GM19468 (cell line): ENCODE measurements around the gene SLC35F3.
A peak's percentile ranks its signal among the peaks of the same experiment; 100 is the strongest.

ENCODE experiments used
- ATAC-seq: cut with Tn5 transposase; IDR thresholded peaks from one replicate; pipeline ENCODE4 v1.9.1; 2021; ENCODE audit warnings: mild to moderate bottlenecking, moderate library complexity, moderate number of reproducible peaks; ENCODE audit not compliant: unreplicated experiment; ENCODE audit errors: extremely low read depth

SLC35F3 gene

DNA sequence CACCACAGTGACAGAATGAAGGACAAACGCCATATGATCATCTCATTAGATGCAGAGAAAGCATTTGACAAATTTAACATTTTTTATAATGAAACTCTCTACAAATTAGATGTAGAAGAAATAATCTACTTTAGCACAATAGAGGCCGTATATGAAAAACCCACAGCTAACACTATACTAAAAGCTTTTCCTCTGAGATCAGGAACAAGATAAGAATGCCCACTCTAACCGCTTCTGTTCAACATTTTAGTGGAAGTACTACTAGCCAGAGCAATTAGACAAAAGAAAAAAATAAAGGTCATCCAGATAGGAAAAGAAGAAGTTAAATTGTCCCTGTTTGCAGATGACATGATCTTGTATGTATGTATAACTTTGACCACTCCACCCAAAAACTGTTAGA, 109.7 kb downstream of the SLC35F3 start:
- ATAC-seq, result no peak

DNA sequence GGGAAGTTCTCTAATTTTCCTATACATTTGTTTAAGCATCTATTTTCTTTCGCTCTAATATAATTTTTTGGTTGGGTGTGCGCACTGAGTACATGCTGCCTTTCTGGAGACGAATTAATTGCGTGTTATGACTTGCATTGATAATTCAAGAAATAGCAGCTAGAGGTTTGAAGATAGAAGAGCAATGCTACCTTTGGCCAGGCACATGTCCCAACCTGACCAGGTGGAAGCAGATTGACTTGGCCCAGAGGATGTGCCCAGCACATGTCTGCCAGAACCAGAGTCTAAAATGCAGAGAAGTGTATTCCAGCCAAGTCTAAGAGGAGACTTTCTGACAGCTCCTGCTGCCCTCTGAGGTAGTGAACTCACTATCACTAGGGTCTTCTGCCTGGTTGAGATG, 114.3 kb downstream of the SLC35F3 start:
- ATAC-seq, result no peak

DNA sequence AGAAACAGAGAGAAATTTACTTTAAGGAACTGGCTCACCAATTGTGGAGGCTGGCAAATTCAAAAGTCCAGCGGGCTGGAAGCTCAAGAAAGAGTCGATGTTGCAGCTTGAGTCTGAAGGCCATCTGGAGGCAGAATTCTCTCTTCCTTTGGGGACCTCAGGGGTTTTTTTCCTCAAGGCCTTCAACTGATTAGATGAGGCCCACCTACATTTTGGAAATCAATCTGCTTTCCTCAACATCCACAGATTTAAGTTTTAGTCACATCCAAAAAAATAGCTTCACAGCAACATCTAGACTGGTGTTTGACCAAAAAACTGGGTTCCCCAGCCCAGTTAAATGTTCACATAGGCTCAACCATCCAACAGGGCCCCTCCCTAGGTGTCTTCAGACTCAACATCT, 114.9 kb downstream of the SLC35F3 start:
- ATAC-seq, result no peak

DNA sequence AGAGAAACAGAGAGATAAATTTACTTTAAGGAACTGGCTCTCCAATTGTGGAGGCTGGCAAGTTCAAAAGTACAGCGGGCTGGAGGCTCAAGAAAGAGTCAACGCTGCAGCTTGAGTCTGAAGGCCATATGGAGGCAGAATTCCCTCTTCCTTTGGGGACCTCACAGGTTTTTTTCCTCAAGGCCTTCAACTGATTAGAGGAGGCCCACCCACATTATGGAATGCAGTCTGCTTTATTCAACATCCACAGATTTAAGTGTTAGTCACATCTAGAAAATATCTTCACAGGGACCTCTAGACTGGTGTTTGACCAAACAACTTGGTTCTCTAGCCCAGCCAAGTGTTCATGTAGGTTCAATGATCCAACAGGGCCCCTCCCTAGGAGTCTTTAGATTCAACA, 117.8 kb downstream of the SLC35F3 start:
- no peak for ATAC-seq

DNA sequence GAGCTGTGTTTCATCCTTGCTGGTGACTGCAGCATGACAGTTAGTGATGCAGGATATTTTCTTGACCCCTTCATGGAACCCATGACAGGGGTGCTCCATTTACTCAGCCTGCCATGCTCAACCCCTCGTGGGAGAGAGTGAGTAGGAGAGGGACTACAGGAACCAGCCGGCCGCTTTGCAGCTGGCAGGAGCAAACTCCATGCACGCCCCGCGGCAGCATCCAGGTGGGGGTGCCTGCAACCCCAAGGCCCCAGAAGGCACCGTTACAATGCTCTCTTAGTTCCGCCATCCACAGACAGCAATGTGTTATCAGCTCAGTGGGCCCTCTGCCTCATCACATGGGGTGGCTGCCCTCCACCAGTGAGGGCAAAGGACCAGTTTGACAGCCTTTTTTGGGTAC, 135.1 kb downstream of the SLC35F3 start:
- ATAC-seq, result no peak

DNA sequence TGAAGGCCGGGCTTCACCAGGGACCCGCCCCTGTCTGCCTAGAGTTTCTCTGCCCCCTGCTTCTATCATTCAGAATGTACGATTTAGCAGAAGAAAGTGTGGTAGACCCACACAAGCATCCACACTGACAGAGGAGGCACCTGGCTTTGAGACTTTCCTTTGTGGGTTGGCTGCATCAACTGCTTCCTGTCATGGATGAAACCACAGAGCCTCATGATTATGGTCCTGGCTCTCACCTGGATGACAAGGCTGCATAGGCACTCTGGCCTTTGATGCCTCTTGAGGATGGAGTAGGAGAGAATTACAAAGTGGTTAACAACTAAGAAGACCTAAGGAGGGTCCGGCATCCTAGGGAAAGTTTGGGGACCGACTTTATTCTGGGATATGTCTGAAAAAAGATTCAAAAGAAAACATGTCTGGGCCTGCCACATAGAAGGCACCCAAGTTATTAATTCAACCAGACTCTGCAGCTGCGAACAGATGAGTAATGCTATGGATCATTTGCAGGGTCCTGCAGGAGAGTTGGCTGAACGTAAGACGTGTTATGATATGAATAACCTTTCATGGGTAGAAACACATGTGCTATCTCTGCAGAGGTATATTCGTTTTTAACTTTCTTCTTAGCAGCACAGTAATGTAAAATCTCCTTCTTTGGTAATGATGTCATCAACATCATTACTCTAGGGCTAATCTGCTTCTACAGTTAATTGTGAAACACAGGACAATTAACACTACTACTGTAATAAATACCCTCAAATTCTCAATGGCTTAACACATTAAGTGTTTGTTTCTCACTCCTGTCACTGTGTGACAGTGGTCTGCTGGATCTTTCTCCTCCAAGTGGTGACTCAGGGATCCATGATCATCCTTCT, 136.2 kb downstream of the SLC35F3 start:
- ATAC-seq, result no peak

DNA sequence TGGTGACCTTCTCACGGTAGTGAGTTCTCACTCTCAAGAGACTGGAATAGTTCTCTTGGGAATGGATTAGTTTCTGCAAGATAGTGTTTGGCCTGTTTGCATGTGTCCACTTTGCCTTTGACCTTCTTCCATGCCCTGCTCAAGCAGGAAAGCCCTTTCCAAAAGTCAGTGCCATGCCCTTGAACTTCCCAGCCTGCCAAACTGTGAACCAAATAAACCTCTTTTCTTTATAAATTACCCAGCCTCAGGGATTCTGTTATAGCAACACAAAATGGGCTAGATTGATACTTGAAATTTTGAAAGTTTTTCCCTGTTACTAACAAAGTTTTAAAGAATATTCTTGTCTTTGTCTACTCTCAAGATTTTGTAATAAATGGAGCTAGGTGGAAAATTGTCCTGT, 139.6 kb downstream of the SLC35F3 start:
- no peak for ATAC-seq

DNA sequence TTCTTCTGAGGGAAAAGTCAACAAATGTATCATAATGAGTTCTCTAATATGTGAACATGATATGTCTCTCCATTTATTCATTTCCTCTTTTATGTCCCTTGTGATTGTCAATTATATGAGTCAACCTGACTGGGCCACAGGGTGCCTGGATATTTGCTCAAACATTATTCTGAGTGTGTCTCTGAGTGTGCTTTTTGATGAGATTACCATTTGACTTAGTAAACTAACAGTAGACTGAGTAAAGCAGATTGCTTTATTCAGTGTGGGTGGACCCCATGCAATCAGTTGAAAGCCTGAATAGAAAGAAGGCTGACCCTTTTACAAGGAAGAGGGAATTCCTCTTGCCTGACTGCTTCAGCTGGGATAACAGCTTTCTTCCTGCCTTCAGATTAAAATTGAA, 142.6 kb downstream of the SLC35F3 start:
- ATAC-seq, result no peak

DNA sequence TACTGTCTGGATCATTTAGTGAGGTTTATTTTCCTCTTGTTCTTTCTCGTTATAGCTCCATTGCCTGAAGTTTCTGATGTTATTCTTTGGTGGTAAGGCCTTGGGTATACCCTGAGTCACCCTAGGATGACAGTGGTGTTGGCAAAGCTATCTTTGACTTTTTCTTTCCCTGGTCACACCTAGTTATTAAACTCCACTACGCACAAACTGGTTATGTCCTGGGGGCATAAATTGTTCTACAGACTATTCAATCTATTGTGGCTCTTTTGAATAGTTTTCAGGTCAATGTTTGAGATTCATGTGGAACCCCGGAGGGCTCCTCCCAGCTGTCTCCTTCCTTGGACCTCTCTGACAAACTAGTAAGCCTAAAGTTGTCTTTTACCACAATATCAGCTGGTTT, 157.7 kb downstream of the SLC35F3 start:
- no peak for ATAC-seq

DNA sequence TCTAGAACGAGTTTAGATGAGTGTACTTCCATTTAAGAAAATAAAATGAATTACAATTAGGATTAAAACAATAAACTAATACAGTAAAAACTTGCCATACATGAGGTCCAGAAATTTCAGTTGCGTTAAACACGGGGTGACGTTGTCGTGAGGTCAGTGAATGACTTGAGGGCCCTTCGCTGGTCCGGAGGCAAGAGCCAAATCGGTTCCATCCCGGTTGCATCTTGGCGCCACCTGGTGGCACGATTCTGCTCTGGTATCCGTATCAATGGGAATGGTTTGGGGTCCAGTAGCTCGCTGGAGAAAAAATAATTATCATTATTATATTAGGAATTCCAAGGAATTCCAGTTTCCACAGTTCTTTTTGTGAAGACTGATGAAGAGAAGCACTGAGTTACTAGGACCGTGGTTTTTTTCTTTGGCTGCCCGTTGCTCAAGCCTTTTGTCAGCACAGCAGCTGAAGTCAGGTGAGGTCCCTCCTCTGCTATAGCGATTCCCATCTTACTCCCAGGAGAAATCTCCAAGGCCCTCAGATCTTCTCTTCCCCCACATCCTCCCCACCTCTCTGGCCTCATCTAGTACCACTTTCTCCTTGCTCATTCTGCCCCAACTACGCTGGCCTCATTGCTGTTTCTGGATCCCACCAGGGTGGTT, 161.4 kb downstream of the SLC35F3 start:
- ATAC-seq, result peak; percentile 68

DNA sequence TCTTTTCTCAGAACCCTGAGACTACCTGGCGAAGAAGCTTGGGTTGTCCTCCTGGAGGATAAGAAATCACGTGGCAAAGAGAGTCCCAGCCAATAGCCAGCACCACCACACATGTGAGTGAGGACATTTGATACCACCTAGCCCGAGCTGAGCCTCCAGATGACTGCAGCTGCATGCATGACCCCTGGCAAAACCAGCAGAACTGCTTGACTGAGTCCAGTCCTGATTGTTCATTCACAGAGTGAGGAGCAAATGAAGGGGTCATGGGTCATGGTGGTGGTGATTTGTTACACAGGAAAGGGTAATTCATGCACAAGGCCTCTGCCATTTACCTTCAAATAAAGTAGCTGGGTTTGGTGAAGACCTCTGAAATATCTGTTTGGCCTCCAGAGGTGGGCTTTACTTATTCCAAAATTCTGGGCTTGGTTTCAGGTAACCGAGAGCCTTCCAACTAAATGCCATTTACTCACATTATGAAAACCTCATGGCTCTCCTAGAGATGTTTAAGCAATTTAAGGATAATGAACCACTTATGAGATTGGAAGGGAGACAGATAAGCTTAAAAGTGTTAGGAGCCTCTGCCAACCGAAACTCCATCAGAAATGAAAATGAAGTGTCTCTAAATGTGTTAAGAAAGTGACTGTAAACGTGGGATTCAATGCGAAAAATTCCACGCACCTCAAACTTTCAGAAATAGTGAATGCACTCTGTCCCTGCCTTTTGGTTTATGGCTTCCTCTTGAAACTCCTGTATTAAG, 163.3 kb downstream of the SLC35F3 start:
- no peak for ATAC-seq

DNA sequence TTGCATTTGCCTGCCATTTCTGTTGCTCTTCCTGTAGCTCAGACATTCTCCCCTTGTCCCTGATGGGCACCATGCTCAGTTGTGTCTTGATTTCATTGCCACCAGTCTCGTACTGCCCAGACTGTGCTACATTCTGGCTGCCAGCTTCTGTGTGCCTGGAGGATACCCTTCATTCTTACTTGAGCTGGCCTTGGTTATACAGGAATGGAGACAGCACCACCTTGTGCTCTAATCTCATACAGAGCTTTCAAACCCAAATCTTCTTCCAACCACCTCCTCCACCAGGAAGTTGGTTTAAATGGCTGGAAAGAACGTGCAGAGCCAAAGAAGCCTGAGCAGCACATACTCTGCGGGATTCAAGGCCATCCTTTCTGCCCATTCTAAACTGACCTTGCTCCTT, 165.3 kb downstream of the SLC35F3 start:
- no peak for ATAC-seq

DNA sequence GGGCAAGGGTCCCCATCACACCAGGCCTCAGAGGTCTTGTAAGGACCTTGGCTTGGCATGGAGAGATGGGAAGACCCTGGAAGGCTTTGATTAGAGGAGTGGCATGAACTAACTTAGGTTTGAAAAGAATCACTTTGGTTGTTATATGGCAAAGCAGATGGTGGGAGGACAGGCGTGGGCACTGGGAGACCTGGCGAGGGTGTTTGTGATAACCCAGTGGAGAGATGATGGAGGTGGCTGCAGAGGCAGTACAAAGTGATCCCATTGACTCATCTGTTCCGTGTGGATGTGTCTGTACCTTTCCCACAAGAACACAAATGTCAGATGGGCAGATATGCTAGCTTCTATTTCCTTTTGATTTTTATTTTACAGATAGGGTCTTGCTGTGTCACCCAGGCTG, 168.3 kb downstream of the SLC35F3 start:
- ATAC-seq, result no peak

DNA sequence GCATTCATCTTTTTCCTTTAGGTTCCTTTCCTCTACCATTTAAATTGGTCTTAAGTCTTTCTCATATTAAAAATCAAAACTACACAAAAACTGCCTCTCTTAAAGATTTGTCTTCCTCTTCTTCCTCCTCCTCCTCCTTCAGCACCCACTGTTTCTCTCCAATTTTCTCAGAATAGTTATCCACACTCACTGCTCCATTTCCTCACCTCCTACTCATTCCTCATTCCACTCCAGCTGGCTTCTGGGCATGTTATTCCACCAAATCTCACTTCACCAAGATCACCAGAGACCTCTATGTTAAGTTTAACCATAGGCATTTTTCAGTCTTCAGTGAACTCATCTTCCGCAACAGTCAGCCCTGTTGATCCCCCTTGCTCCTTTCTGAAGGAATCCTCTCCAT, 173.7 kb downstream of the SLC35F3 start:
- no peak for ATAC-seq

DNA sequence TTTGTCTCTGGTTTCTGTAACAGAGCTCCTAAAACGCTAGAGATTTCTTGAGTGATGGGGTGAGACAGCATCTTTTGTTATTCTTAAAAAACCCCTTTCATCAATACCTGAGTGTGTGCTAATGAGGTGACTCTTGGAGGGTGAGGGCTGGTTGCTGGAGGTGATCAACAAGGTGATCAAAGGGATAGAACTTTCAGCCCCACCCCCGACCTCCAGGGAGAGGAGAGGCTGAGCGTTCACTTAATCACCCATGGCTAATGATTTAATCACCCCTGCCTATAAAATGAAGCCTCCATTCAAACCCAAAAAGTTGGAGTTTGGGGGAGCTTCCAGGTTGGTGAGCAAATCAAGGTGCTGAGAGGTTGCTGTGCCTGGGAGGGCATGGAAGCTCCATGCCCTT, 175.4 kb downstream of the SLC35F3 start:
- no peak for ATAC-seq

DNA sequence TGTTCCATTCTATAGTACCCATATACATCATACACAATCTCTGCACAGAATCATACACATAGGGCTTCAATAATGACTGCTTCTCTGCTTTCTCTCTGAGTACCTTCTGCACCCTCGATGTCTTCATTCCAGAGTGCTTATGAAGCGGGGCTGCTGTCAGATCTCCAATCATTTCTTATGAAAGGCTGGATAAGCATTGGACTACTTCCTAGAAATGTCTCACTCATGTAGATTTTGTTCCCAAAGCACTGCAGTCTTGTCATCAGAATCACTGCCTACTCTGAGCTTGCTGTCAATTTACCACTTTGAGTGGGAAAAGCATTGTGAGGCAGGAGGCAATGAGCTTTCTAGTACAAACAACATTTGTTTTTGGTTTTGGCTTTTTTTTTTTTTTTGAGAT, 179.0 kb downstream of the SLC35F3 start:
- ATAC-seq, result no peak

DNA sequence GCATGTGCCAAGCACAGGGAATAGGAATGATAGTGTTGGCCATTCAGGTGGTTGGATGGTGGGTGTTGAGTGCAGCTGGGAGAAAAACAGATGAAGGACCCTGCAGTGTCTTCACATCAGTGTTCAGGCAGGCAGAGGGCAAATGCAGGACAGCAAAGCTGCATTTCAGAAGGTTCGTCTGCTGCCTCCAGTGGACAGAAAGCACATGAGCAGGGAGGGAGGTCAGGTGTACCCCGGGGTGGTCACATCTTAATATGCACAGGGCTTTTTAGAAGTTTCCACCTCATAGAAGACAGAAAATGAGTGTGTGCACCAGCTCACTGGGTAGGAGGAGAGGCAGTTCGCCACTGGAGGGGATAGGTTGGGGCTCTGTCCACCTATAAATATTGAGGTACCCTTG, 184.9 kb downstream of the SLC35F3 start:
- ATAC-seq, result no peak

DNA sequence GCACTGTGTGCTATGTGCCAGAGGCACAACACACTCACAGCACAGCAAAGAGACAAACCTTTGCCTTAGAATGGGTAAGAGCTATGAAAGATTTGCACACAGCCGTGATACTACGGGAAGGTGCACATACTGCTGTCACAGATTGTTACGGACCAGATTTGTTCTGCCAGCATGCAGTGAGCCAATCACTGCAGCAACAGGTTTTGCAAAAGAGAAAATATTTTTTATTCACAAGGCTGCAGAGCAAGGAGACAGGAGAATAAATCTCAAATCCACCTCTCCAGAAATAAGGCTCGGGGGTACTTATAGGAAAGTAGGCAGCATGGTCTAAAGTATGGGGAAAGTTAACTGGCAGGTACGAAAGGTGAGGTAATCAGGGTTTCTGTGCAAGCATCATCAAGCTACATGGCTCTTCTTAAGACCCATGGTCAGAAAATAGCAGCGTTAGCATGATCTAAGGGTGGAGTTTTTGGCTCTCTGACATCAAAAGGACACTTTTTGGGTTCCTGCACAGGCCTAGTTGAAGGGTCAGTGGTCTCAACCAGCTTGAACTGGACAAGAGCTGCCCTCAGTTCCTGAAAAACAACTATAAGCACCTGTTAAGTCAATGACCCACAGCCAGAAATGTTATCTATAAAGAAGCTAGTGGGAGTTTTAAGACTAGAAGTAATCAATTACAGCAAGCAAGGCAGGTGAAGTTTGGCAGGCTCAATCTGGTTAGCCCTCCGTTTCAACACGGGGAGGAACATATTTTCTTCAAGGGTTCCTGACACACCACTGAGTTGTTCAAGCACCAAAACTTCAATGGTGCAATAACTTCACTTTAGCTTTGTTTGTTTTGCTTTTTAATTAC, 186.0 kb downstream of the SLC35F3 start:
- no peak for ATAC-seq

DNA sequence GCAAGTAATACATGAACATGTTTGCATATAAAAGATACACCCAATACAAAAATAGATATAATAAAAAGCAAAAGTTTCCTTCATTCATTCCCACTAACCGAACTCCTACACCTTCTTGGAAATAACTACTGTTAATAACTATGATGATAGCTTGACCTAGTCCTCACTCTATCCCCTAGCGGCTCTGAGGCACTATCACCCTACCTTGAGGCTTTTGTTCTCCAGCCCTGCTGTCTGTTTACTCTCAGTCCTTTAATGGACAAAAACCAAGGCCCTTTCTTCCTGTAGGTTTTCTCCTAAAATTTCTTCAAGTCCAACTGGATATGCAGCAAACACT, 186.6 kb downstream of the SLC35F3 start:
- no peak for ATAC-seq

DNA sequence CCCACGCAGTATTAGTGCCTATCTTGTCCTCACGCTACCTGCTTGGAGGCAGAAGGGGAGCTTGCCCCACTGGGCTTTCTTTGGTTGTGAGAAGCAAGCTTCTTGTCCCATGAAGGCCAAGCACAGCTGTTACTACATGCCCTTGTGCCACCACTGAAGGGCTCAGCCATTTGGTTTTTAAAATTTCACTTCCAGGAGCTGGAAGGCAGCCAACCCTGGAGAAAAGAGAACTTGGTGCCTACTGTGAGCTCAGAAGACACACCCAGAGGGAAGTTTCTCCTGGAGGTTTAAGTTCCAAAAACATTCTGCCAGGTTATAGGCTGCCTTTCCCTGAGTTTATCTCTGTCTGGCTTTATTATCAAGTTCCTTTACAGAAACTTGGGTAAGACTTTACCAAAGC, 187.4 kb downstream of the SLC35F3 start:
- no peak for ATAC-seq
